Fibroblast of pulmonary artery (primary cell): ENCODE measurements around the gene HAO1.

Experiments used
- DNase-seq: peaks from one replicate; pipeline ENCODE4 v3.0.0-alpha.2; 2010; ENCODE audit warnings: low read depth
- H3K4me3 ChIP-seq: replicated peaks from 2 replicates; pipeline ENCODE4 v1.5.1; 2011; ENCODE audit warnings: low read depth, mild to moderate bottlenecking, control low read depth, low read length, moderate library complexity
- TF ChIP-seq, protein P1 (sequence below): IDR thresholded peaks from 2 replicates; pipeline ENCODE4 v1.5.1; 2011; ENCODE audit warnings: mild to moderate bottlenecking, control low read depth, low read length, inconsistent platforms; ENCODE audit errors: missing control alignments

The HAO1 gene

DNA sequence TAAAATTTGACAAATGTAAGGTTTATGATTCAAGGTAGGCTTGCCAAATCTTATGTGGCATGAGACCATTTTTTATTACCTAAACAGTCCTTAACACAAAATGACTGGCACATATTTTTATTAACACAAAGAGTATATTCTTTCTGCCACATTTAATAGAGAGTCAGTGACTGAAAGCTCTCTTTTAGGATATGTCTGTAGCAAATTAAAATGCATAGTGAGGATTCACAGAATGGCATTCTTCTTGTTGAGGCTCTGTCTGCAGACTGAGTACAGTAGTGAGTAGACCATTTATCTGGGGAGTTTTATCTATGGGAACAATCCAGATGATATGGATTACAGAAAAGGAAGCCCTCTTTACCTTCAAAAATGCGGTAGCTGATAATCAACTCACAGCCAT is 56.5 kb downstream of the HAO1 start:
- H3K4me3 ChIP-seq, result no peak overlapping the region
- TF ChIP-seq, protein P1, sequence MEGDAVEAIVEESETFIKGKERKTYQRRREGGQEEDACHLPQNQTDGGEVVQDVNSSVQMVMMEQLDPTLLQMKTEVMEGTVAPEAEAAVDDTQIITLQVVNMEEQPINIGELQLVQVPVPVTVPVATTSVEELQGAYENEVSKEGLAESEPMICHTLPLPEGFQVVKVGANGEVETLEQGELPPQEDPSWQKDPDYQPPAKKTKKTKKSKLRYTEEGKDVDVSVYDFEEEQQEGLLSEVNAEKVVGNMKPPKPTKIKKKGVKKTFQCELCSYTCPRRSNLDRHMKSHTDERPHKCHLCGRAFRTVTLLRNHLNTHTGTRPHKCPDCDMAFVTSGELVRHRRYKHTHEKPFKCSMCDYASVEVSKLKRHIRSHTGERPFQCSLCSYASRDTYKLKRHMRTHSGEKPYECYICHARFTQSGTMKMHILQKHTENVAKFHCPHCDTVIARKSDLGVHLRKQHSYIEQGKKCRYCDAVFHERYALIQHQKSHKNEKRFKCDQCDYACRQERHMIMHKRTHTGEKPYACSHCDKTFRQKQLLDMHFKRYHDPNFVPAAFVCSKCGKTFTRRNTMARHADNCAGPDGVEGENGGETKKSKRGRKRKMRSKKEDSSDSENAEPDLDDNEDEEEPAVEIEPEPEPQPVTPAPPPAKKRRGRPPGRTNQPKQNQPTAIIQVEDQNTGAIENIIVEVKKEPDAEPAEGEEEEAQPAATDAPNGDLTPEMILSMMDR, result no peak
- DNase-seq, result no peak

DNA sequence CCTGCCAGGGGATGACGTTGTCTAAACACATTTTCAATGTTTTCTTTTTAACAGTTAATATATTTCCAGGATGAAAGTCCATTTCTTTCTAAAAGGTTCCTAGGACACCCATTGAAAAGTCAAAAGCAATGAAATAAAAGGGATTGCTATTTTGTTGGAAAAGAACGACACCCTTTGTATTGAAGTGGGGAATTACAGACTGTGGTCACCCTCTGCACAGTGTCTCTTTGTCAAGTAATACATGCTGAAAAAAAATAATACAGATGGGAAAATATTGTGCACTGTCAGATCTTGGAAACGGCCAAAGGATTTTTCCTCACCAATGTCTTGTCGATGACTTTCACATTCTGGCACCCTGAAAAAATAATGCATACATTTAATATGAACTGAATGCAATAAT is 56.9 kb downstream of the HAO1 start:
- TF ChIP-seq, protein P1, result no peak
- no peak overlapping the region for H3K4me3 ChIP-seq
- DNase-seq, result no peak

DNA sequence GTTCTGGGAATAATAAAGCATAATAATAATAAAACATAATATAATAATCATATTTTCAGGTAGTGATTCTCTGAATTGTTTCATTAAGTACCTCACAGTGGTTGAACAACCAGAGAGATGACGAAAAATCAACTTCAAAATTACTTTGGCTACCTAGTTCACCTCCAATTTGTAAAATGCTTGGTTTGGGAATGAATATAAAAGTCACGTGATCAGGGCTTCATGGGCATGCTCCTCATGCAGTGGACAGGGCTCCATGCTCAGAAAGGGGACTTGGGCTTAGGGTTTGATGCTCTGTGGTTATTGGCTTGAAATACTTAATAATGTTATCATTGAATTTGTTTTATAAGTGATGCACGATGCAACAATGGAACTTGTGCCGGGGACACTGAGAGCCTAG is 58.2 kb downstream of the HAO1 start:
- no peak overlapping the region for H3K4me3 ChIP-seq
- TF ChIP-seq, protein P1, result no peak
- DNase-seq, result no peak

DNA sequence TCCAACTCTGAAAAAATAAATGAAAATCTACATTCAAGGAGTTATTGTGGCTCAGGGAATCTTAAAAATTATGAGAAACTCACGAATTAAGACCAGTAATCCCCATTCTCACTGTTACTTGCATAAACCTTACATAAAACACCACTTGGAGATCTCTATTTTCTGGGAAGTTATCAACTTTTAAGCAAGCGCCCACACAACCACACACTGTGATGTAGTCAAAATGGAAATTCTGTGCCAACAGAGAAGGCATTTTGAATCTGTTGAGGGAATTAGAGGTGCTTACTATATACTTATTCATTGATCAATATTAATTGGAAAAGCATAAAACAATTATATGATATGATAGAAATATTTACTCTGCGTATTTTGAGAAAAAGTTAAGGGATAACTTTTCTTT is 58.7 kb downstream of the HAO1 start:
- no peak overlapping the region for H3K4me3 ChIP-seq
- no peak for DNase-seq
- TF ChIP-seq, protein P1, result no peak

DNA sequence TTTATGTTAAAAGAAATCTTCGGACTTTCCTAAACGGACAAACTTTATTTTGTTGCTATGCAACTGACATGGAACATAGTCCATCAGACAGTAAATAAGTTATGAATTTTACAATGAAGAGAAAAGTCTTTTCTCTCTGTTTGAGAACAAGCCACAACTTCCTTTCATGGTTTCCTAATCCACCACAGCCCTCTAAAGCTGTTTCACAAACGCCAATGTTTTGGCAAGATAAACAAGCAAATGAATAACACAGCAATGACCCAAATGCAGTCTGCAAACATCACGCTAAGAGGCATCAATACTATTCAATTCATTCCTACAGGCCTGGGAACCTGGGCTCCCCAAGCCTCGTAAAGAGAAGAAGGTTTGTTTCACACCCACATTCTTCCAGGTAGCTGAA is 60.4 kb downstream of the HAO1 start:
- DNase-seq, result peak; percentile 39
- no peak overlapping the region for H3K4me3 ChIP-seq
- TF ChIP-seq, protein P1, result no peak

DNA sequence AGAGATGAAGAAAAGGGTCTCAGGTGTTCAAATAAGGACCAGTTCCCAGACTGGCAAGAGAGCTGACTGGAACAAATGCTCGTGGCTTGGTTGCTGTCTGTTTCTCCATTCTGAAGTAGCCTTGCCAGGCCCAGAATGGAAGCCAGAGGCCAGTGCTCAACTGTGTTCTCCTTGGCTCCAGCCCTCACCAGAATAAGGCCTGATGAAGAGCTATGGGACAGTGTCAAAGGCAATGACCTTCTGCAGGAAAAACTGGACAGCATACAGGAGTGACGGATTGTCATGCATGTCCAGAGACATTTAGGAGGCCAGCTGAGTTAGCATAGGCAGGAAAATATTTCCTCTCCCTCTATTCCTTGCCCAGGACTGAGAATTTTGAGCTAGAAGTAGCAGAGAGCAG is 72.2 kb downstream of the HAO1 start:
- DNase-seq, result no peak

DNA sequence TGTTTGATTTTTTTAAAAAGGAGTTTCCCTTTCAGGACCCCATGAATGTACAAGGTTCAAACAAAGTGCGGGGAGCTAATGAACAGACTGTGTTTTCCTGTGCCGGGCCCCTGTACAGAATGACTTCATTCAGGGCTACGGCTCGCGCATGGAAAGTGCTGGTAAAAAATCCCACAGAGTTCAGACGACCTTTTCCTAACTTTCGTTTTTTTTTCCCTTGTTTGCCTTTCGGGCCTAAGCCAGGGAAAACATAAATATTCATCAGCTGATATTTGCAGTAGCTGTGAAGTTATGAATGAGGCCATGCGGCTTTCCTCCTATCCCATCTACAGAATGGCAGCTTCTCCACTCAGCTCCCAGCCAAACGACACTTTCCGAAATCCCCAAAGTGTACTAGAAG is 74.0 kb downstream of the HAO1 start:
- no peak for DNase-seq
- TF ChIP-seq, protein P1, result no peak
- no peak overlapping the region for H3K4me3 ChIP-seq

More for the DNA sequence above, 72.2 kb downstream of the HAO1 start:
- H3K4me3 ChIP-seq, result no peak overlapping the region
- TF ChIP-seq, protein P1, result no peak
